Stimulated activated CD4-positive, alpha-beta T cell treated with anti-CD3 and anti-CD28 coated beads, Interleukin-1b, Interleukin-23, amount 100 ng/mL, for 48 hours (primary cell): ENCODE measurements around the gene PHTF2.
"Not testable (repeated sequence)": the region's sequence is repeated elsewhere in the genome, so short reads cannot be mapped to it uniquely, and the experiment has no call there.

ENCODE experiments used
- DNase-seq: peaks from one replicate; pipeline ENCODE4 v3.0.0-alpha.2; 2020

Gene PHTF2

GRCh38 chr7:77944183-77945182 lies 145.9 kb downstream of the PHTF2 start:
- no peak for DNase-seq

DNA sequence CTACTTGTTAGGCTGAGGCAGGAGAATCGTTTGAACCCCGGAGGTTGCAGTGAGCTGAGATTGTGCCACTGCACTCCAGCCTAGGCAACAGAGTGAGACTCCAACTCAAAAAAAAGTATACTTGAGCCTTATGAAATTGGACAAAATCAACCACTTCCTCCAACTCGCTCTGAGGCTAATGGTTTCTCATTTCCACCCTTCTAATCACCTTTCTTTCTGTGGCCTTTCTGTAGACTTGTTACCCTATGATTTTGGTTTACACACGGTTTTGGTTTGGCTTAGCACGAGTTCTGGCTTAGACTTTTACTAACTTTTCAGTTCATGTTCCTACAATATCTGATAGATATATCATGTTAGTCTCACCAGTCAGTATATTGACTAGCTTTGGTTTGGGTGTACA lies 152.0 kb downstream of the PHTF2 start:
- no peak for DNase-seq

GRCh38 chr7:77954773-77955555 lies 156.4 kb downstream of the PHTF2 start:
- no peak for DNase-seq

GRCh38 chr7:77958436-77958835 lies 159.9 kb downstream of the PHTF2 start:
- no peak for DNase-seq

- no peak for DNase-seq
Observed at GRCh38 chr7:77959080-77959479, 160.5 kb downstream of the PHTF2 start.

GRCh38 chr7:77960336-77960735 lies 161.8 kb downstream of the PHTF2 start:
- no peak for DNase-seq

GRCh38 chr7:77967429-77967828 lies 168.9 kb downstream of the PHTF2 start:
- DNase-seq = no peak

DNA sequence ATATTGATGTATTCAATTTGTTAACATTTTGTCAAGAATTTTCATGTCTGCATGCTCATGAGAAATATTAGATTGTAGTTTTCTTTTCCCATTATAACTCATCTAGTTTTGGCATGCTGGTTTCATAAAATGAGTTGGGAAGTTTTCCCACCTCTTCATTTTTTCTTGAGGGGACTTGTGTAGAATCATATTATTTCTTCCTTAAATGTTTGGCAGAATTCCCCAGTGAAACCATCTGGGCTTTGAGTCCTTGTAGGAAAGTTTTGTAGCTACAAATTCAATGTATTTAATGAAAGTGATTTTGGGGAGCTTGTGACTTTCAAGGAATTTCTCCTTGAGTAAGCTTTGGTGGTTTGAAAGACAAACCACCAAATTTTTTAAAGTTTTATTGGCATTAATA lies 173.2 kb downstream of the PHTF2 start:
- no peak for DNase-seq

DNA sequence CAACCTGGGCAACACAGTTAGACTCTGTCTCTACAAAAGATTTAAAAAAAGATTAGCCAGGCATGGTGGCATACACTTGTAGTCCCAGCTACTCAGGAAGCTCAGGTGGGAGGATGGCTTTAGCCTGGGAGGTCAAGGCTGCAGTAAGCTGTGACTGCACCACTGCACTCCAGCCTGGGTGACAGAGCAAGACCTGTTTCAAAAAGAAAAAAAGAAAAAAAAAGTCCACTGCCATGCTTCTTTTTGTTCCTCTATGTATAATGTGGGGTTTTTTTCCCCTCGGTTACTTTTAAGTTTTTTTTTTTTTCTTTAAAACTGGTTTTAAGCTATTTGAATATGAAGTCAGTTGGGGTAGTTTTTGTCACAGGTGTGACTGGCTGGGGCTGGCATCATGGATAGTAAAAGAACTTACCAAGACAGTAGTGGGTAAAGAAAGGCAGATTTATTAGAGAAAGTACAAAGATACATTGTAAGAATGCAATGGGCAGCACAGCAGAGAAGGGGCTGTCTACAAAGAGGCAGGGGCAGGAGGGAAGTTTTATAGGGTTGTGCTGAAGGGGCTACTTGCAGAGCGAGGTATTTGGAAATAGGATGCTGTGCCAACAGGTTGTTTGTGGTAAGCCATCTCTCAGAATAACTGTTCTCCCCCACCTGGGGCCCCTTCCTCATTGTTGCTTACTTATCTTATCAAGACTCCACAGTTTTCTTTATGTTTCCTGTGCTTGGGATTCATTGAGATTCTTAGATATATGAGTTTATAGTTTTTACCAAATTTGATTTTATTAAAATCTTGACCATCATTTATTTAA lies 177.3 kb downstream of the PHTF2 start:
- no peak for DNase-seq

- no peak for DNase-seq
Observed at GRCh38 chr7:77979219-77979618, 180.6 kb downstream of the PHTF2 start.

GRCh38 chr7:77980087-77980713 lies 181.6 kb downstream of the PHTF2 start:
- DNase-seq = no peak

DNA sequence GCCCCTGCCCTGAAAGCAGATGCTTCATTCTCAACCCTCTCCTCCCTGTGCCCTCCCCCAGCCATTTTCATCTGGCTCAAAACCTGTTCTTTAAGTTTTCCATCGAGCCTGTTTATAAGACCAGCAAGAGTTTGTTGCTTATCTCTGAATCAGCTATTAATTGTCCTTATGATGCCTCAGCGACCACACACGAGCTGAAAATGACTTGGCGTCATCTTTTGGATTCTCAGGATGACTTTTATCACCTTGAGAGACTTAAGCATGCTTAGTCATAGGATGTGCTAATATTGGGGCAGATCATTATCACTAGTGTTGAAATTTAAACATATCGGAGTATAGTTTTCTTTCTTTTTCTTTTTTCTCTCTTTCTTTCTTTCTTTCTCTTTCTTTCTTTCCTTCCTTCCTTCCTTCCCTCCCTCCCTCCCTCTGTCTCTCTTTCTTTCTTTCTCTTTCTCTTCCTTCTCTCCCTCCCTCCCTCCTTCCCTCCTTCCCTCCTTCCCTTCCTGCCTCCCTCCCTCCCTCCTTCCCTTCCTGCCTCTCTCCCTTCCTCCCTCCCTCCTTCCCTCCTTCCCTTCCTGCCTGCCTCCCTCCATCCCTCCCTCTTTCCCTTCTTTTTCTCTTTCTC lies 184.5 kb downstream of the PHTF2 start:
- peak; percentile 35 for DNase-seq

- no peak for DNase-seq
Observed at GRCh38 chr7:77983973-77984372, 185.4 kb downstream of the PHTF2 start.

DNA sequence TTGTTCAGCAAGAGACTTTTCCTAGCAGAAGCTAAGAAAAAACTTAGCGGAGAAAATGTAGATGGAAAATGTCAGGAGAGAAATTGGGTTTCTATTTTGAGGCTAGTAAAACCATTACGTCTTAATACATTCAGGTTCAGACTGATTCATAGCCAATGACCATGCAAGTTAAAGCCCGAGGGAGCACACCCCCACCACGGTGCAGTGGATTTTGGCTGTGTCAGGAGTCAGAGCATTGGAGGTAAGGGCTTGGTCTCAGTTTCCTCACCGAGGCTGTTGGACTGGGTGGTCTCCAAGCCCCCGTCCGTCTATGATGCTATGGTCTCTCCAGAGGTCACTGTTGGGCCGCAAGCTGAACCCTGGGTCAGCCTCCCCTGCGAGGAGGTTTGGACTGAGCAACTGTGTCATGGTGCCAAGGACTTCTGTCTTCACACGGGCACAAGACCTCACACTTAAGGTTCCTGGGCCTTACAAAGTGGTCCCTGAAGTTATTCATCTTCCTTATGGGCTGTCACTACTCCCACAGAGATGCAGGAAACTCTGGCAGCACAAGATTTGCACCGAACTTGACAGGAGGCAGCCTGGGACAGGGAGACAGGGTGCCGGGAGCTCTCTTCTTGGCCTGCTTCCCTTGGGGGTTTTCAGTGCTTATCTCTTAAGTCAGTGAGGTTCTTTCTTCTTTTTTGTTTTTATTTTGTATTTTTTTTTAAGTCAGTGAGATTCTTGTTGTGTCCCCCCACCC lies 186.8 kb downstream of the PHTF2 start:
- no peak for DNase-seq

DNA sequence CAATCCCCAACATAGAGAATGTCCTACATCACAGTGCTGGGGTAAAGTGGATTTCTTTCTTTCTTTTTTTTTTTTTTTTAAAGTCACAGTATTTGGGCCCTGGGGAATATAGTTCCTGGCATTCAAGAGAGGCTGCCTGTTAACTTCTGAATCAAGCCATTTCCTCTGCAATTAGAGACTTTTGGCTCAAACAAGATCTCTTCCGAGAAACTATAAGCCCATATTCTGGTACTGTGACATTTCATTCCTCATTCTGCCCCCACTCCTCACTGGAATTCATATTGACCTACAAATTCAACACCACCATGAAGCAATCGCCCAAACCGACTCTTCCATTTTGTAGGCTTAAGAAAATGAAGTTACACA lies 187.4 kb downstream of the PHTF2 start:
- no peak for DNase-seq

DNA sequence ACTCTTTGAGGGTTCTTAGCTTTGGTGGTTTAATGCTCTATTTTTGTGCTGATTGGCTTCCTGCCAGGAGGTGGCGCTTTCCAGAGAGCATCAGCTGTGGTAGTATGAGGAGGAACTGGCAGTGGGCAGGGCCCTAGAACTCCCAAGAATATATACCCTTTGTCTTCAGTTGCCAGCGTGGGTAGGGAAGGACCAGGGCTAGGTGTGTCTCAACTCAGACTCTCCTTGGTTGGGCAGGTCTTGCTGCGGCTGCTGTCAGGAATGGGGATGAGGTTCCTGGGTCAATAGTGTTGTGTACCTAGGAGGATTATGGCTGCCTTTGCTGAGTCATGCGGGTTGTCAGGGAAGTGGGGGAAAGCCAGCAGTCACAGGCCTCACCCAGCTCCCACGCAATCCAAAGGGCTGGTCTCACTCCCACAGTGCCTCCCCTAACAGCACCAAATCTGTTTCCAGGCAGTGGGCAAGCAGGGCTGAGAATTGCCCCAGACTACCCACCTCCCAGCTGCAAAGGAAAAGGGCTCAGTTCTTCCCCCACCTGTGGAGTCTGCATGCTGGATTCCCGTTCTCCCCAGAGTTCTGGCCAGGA lies 191.5 kb downstream of the PHTF2 start:
- DNase-seq = peak; percentile 12

DNA sequence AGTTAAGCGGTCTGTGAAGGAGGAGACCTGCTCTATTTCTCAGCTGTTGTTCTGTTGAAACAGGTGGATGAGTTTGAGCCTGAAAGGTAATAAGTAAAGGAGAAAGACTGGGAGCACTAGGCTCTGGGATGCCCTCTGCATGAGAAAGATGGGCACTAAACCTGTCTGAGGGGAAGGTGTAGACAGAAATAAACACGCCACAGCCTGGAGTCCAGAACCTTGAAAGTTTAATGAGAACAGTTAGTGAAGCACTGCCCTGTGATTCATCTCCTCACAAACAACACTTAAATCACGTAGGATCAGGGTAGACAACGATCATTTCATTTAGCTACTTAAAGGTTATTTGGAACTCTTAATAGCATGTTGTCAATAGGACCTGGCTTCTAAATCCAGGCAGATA lies 193.1 kb downstream of the PHTF2 start:
- no peak for DNase-seq

- DNase-seq = no peak
Observed at GRCh38 chr7:77993838-77994237, 195.3 kb downstream of the PHTF2 start.

GRCh38 chr7:77995717-77996116 lies 197.1 kb downstream of the PHTF2 start:
- DNase-seq = no peak

DNA sequence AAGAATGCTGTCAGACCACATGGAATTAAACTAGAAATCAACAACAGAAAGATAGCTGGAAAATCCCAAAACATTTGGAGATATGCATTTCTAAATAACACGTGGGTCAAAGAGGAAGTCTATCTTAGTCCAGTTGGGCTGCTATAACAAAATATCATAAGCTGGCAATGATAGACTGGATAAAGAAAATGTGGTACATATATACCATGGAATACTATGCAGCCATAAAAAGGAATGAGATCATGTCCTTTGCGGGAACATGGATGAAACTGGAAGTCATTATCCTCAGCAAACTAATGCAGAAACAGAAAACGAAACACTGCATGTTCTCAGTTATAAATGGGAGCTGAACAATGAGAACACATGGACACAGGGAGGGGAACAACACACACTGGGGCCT lies 200.6 kb downstream of the PHTF2 start:
- DNase-seq = not testable (repeated sequence)

DNA sequence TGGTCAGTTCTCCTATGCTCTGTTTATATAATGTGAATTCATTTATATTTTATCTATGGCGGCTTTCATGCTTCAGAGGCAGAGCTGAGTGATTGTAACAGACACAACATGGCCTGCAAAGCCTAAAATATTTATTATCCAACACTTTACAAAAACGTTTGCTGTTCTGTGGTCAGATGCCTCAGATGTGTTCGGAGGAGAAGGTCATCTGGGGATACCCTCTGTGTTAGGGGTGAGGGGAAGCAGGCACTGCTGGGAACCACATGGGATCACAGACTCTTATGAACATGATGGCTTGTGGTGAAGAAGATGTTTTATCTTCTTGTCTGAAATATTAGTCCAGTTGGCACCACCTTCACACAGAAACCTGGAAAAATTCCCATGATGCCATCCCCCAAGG lies 203.4 kb downstream of the PHTF2 start:
- no peak for DNase-seq
